NCI-H2107 treated with DMSO at 0.1 percent for 48 hours (cell line): ENCODE data around the gene ARL3.
"Not testable (repeated sequence)": the region's sequence is repeated elsewhere in the genome, so short reads cannot be mapped to it uniquely, and the experiment has no call there.

ENCODE experiments used
- DNase-seq: peaks from one replicate; lab custom pipeline; 2025; ENCODE audit not compliant: unreplicated experiment; lab: John Stamatoyannopoulos, UW

ARL3 gene

DNA sequence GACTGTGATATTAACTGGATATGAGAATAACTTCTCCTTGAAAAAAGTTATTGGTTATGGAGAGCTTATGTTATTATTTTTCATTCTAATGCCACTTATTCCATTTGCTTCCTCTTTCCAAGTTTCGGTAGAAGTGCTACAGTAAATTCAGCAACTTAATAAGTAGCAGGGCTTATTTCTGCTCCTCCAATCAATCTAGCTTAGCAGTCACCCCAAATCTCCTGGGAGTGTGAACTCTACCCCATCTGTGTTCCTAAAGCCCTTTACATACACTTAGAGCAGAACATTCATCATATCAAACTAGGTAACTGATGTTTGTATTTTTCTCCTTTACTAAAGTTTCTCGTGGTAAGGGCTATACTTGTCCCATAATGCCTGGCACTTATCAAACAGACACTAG lies 8.7 kb downstream of the ARL3 start:
- DNase-seq = no peak

DNA sequence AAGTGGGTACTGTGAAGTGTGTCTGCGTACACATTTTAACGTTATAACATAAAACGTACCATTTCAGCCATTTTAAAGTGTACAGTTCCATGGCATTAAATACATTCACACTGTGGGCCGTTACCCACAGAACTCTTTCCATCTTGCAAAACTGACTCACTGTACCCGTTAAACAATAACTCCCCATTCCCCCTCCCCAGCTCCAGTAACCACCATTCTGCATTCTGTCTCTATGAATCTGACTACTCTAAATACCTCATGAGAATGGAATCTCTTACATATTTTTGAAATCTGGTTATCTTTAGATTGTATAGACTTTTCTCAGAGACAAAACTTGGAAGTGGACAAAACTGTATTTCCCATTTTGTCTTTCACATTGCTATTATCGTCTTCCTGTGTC lies 9.3 kb downstream of the ARL3 start:
- no peak for DNase-seq

DNA sequence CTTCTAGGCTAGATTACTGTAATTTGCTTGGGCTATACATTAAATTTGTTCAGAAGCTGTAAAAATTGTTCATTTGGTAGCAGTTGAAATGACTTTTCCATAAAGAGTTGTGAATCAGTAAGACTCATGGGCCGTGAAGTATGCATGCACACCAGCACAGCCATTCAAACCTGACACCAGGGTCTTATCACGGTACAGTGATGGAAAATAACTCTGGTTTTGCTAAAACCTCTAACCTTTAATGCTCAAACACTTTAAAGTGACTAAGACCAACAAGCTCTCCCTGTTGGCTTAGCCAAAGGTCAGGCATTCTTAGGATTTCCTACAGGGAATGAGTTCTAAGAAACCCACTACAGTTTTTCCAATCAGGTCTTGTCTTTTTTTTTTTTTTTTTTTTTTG lies 11.5 kb downstream of the ARL3 start:
- no peak for DNase-seq

DNA sequence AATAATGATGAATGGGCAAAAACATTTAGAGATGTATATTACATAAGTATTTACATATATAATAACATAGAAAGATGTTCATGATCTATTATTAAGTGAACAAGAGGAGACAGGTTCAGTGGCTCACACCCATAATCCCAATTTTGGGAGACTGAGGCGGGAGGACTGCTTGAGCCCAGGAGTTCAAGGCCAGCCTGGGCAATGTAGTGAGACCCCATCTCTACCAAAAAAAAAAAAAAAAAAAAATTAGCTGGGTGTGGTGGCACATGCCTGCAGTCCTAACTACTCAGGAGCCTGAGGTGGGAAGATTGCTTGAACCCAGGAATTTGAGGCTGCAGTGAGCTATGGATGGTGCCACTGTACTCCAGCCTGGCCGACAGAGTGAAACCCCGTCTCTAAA lies 12.4 kb downstream of the ARL3 start:
- DNase-seq = no peak

DNA sequence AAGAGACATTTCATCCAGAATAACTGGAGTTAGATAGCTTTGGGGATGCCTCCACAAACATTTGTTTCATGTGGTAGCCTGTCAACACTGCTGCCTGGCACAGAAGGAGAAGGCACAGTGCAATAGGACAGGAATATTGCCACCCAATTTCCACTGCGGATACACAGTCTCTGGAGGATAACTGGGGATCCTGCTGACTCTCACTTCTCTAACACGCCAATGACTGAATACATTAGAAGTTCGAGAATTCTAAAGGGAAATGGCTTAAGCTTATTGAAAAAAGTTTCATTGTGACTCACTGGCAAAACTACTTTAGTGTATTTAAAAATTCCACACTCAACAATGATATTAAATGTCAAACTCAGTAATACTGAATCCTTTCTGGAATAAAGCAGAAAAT lies 12.9 kb downstream of the ARL3 start:
- DNase-seq = no peak

DNA sequence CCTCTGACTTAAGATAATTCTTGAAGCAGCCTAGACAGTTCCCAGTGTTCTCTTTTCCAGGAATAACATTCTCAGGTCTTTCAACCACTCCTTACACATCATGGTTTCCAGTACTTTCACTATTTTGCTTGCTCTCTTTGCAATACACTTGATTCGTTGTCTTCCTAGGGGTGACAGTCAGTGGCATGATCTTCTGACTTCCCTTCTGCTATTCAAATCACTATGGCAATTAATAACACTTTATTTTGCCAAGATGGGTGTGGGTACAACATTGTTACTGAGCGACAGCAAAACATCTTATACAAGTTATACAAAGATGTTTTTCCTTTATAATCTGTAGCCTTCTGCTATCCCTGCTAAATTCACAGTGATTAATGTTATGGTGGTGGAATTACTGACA lies 15.3 kb downstream of the ARL3 start:
- DNase-seq = no peak

DNA sequence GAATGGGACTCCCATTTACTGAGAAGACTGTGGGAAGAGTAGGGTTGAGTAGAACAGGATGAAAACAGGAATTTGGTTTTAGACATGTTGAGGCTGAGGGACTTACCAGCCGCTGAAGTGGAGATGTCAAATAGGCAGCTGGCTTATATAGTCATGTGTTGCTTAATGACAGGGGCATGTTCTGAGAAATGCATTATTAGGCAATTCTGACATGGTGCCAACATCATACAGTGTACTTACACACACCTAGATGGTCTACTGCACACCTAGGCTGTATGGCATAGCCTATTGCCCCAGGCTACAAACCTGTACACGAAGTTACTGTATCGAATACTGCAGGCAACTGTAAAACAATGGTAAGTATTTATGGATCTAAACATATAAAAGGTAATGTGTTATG lies 17.5 kb downstream of the ARL3 start:
- no peak for DNase-seq

DNA sequence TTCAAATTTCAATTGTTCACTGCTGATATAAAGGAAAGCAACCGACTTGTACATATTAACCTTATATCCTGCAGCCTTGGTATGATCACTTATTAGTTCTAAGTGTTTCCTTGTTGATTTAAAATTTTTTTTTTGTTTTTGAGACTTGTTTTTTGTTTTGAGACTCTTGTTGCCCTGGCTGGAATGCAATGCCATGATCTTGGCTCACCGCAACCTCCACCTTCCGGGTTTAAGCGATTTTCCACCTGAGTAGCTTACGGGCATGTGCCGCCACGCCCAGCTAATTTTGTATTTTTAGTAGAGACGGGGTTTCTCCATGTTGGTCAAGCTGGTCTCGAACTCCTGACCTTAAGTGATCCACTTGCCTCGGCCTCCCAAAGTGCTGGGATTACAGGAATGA lies 18.8 kb downstream of the ARL3 start:
- DNase-seq = not testable (repeated sequence)

DNA sequence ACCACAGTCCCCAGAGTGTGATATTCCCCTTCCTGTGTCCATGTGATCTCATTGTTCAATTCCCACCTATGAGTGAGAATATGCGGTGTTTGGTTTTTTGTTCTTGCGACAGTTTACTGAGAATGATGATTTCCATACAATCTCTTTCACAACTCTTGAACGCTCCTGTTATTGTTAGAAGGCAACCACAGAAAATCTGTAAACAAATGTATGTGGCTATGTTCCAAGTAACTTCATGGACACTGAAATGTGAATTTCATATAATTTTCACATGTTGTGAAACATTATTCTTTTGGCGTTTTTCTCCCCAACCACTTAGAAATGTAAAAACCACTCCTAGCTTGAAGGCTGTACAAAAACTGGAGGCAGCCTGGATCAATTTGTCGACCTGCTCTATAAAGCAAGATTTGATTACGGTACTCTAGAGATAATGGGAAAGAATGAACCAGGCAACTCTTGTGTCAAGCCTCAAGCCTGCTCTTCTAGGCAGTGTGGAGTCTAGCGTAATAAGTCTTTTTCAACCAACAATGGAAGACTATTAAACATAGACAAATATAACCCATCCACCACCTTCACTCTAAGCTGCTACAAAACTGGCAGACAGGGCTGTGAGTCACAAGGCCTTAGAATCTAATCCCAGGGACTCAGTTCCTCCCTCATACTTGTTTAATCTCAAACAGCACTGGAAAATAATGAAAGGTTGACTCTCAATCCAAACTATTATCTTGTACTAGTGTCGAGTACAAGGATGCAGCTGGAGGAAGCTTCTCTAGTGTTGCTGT lies 22.7 kb downstream of the ARL3 start:
- peak; percentile 11 for DNase-seq

DNA sequence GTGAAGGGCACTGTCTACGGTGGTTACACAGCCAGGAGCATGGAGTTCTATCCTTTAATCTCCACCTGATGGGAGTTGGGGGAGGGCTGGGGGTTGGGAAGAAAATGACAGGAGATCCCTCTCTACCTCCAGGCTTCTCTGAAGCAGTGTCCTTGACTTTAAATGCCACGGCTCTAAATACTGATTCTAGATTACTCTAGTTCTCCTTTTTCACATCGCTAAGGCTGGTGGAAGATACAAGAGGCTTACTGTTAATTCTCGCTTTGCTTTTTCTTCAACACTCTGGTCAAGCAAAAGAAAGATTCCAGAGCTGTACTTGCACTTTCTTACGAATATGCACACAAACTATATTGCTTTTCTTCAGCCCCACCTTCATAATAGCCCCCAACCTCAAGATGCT lies 30.5 kb downstream of the ARL3 start:
- DNase-seq = no peak

DNA sequence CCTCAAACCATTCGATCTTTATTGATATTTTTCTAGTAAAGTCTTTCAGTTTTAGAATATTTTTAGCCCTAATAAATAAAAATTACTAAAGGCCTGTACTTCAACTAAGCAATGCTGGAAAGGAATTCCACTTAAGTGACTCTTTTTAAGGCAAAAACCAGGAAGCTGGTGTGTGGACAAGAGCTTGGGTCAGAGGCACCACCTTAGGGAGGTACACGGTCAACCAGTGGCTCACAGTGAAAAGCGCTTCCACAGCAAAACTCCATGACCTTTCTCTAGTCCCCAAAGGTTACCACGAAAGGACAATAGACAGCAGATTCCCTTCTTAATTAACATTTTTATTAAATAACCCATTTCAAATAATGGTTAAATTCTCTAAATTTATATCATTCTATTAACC lies 31.2 kb downstream of the ARL3 start:
- DNase-seq = no peak

DNA sequence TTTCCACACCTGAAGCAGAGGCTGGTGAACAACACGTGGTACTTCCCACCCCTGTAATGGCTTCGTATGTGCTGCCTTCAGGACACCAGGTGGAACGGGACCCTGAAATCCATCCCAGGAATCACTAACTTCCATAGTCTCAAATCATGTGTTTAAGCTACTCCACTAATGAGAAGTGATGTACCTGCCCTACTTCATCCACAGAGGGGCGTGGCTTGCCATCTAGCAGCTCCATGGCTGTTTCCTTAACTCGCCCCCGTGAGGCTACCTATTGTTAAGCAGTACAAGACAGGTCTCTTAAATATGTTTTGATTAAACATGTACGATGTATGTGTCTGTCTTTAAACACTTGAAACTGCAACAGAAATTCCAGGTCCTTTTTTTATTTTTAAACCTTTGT lies 31.8 kb downstream of the ARL3 start:
- DNase-seq = no peak

DNA sequence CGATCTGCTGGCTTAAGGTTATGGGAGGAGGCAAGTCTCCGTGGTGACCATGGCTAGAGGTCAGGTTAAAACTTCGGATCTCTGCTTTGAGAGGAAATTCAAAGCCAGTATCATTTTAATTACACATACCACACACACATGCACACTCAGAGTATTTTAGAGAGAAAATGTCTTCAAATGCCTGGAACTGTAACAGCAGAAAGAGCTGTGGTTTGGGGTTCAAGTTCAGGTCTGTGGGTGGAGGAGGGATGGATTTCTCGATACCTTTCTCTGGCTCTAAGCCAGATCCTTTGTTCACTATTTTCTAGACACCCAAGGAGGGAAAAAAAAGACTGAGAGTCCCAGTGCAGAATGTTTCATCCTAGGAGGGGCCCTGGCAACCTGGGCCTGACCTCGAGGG lies 32.5 kb downstream of the ARL3 start:
- no peak for DNase-seq

DNA sequence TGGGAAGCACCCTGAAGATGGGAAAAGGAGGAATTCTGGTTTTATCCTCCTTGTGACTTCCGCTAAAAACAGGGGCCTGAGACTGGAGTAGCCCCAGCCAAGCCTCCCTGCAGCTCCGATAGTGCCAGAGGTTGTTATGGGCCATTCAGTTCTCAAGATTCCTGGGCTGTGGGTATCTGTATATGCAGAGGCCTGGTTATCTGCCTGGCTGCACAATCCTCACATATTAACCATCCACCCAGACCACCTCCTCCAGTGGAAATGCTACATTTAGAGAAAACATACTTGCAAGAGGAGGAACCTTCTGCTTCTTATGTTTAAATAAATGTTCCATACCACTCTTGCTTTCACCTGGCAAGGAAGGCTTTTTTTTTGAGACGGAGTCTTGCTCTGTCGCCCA lies 34.6 kb downstream of the ARL3 start:
- DNase-seq = no peak

DNA sequence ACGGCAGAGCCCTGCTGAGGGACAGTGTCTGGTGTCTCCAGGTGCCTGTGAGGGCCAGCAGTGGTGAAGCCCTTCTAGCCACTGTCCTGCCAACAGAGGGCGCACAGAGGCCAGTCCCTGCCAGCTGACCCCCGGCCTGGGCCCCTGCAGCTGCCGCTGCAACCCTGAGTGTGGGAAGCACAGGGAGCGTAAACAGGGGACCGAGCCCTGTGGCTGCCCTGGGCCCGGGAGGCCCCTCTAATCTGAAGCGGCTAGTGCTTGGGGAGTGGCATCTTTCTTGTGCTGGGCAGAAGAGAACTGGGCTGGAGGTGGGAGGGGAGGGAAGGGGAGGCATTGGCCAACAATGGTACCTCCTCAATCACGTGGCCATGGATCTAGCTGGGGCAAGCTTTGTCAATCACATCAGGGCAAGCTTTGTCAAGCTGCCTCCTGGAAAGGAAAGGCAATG lies 35.3 kb downstream of the ARL3 start:
- DNase-seq = peak; percentile 52

DNA sequence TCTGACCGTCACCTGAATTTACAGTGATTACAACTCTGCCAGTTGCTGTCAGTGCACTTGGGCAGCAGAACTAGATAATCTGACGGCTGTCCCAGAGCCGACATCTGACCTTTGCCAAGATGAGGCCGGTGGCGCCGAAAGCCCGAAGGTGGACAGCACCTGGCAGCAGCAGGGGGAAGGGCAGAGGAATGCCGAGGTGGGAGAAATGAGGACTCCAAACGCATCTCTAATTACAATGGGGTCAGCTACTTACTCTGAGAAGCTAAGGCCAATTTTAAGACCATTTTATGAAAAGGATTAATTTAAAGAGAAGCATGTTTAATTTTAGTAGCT lies 36.2 kb downstream of the ARL3 start:
- DNase-seq = no peak

DNA sequence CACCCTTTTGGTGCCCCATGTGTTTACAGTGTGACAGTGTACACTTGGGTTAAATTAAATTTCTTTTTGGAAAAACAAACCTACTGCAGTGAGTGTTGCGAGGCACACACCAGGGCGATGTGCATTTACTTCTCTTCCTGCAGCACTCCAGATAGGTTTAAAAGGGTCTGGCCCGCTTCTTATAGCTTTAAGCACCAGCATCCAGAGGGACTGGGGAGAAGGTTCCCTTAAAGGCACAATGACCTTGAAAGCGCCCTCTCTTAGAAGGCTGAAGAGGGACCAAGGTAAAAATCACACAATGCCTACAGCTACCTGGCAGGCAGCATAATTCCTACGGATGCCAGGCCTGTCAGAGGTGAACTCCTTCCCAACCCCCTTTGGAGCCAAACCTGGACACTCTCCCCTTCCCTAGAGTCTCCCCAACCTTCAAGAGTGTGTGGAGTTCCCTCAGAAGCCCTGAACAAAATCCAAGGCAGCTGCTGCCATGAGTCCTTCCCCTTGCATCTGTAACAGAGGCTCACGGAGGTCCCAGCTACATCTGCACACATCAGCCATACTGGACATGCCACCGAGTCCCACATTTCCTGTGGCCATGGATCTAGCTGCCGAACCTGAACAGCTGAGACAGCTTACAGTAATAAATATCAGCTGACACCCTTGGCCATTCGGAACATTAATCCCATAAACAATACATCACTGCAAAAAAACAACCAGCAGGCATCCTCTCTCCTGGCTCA lies 36.7 kb downstream of the ARL3 start:
- DNase-seq = no peak

DNA sequence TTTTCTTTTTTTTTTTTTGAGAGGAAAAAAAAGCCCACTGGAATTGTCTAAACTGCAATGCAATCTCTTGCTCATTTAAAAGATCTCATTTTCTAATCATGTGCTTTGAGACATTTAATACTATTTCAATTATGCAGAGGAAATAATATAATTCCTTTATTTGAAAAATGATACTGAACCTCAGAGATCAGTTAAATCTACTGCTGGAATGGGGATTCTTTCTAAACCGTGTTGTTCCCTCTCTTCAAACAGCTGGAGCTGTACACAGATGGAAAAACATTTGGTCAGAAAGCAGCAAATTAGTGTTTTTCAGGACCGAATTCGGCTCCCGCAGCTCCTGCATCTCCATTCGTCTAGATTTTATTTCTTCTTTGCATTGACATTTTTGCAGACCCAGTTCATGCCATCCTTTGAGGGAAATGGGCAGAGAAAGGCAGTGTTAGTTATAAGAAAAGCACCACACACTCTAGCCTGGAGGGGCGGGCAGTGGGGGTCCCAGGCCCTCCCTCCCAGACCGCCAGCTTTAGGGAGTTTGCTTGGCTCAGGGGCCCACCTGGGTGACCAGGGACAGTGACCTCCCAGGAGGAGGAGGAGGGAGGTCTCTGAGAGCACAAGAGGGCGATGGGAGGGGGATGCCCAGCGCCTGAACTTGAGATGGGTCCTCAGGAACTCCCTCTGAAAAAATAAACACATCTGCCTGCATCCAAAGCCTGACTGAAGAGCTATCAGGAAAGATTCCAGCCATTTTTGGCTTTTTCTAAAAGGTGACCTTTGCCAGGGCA lies 37.5 kb downstream of the ARL3 start:
- DNase-seq = no peak

DNA sequence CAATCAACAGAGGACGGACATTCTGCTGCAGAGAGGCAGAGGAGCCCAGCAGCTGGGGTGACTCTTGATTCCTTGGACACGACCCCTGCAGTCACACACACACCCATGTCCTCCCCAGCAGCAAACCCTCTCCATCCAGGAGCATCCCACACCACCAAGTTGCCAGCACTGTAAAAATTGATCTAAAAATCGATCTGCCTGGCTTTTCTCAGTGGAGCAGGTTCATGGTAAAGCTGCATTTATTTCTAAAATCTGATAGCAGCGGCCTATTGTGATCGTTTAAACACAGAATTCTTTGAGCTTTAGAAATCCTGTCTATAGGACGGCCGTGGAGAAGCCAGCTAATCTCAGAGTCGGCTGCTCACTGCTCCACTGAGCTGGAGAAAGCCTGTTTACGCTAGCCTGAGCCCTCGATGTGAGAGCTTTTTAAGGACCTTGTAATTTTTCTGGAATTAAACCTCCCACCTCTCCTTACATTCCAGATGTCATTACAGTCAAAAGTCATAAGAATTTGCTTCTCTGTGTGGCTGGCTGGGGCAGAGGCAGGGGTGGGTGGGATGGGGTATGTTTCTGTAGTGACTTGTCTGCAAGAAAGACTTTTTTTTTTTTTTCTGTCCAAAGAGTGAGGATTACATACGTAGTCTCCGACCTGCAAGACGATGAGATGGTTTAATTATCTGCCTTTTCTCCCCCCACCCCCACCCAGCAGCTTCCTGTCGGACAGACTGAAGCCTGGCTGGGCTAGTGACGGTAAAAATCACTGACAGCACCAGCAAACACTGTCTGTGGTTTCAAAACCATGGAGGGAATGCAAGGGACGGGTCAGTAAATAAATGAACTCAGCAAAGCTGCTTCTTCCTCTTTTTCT lies 38.3 kb downstream of the ARL3 start:
- DNase-seq = no peak

DNA sequence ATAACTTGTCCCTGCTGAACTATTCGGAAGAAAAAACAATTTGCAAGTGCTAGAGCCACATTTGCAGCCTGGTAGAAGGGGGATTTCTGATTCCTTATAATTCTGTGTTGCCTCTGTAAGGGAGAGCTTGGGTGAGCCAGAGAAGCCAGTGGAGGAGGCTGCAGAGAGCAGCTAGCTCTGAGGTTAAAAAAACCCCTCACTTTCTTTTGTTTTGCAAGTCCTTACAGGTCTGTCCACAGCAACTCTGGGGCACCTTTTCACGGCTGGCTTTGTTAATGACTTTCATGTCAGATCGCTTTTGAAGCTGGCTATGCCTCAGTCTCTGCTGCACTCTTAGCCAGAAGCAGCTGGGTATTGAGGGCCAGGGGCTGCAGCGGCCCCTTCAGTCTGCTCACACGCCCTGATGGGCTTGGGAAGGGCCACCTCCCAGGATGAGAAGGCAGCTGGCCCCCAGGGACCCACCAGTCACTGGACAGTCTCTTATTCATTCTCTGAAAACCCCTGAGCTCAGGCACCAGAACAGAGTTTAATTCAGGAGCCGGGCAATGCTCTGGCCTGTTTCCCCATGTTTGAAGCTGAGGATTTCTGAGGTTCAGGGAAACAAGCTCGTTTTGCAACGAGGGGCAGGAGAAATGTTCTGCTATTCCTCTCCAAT lies 39.1 kb downstream of the ARL3 start:
- DNase-seq = no peak

DNA sequence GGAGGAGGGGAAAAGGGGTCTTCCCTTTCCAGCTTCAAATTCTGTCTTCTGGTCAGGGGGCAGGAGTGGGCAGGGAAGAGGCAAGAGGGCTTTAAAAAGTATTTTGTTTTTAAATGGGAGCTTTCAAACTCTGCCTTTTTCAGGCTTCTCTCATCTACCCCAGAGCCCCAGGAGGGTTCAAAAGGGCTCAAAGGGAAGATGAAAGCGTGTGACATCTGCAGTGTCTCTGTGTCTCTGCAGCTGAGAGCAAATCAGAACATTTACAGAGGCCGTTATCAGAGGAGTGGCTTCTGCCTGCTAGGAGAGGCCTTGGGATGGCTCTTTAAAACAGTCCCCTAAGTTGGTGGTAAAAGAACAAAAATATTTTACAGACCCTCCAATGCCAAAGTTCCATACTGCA lies 39.6 kb downstream of the ARL3 start:
- no peak for DNase-seq
